ENCODE measurements around the gene ENTPD8. TPM values are rescaled to one million over a fixed set of nuclear protein-coding genes. Genes with fewer than 3 reads are reported as not detected.

ENTPD8 gene
- total and polyA plus RNA-seq, 10 of the 15 experiments (the other 5 are each of a cell fraction or from before 2014, with no cell fraction given): not detected

- TF ChIP-seq E2F8 (IDR thresholded peaks at IDR 0.05; ENCODE audit: low read depth, partially characterized antibody) (no peak), TCF7 (IDR thresholded peaks at IDR 0.05; ENCODE audit: borderline replicate concordance) (no peak), CUX1 (IDR thresholded peaks at IDR 0.05; ENCODE audit: insufficient replicate concordance, low read depth, low read length) (no peak), MEF2B (IDR thresholded peaks at IDR 0.05; ENCODE audit: partially characterized antibody, poor library complexity, severe bottlenecking) (no peak), SIX5 (IDR thresholded peaks at IDR 0.05; ENCODE audit: low read depth, low read length, severe bottlenecking) (no peak), NBN (IDR thresholded peaks at IDR 0.05) (no peak), IKZF1 (conservative IDR thresholded peaks at IDR 0.05) (no peak), NR2C1 (IDR thresholded peaks at IDR 0.05) (no peak), SMC3 (IDR thresholded peaks at IDR 0.05; ENCODE audit: borderline replicate concordance, low read length) (no peak), HDGF (IDR thresholded peaks at IDR 0.05) (no peak)
- POLR2A ChIA-PET: interaction anchor here (0.6 kb wide), 1 partner anchor 191 kb away, joined by 8 read pairs; no protein-coding TSS in a partner anchor
- CTCF ChIA-PET: interaction anchor here (0.7 to 2.7 kb wide), 3 partner anchors 9 to 221 kb away, joined by 3 to 17 read pairs (median 3); partner anchors contain the start of genes ANAPC2, NRARP and SSNA1
- no peak for DNase-seq (ENCODE audit: low read depth, low spot score)
- BruUV-seq (replicated peaks): no TSS peak
- 96% methylated on average over 11 of the region's 11 CpGs for WGBS (ENCODE audit: insufficient coverage, insufficient replicate concordance, low lambda C conversion rate, missing lambda C conversion rate)
- no peak overlapping the region for H3K4me3 ChIP-seq
- intact Hi-C loops (cut with micrococcal nuclease; ENCODE audit: unreplicated experiment): no loop called here
- no peak overlapping the region for H3K4me2 ChIP-seq (ENCODE audit: control insufficient read depth, insufficient read depth)
- no peaks in the 10 kb centered on the region for H4K20me1 ChIP-seq (ENCODE audit: control insufficient read depth, insufficient read depth)
- no peaks in the 10 kb centered on the region for H3K36me3 ChIP-seq (ENCODE audit: control insufficient read depth in 2 of 2, insufficient read depth in 2 of 2, low read length in 1 of 2)
- in situ Hi-C loops (cut with MboI): loop anchor here (5.0 kb wide), 1 partner anchor 117 kb away; no protein-coding TSS in a partner anchor
- H3K9ac ChIP-seq (ENCODE audit: control insufficient read depth, insufficient read depth, low read length): no peak overlapping the region
- no peaks in the 10 kb centered on the region; the same call in 1 of the 2 replicates for H3K79me2 ChIP-seq (ENCODE audit: control insufficient read depth, insufficient read depth, low read length)
- H3K9me3 ChIP-seq (replicated peaks; ENCODE audit: control insufficient read depth, insufficient read depth, low read length): no peaks in the 10 kb centered on the region
- no peak for FAIRE-seq
- RAD21 ChIA-PET (ENCODE audit: unreplicated experiment): interaction anchor here (1.0 kb wide), 1 partner anchor 108 kb away, joined by 4 read pairs; the partner anchor contains the start of gene NRARP
- H3K27me3 ChIP-seq (replicated peaks in 1 of 2; ENCODE audit: control insufficient read depth in 2 of 2, insufficient read depth in 2 of 2, low read length in 1 of 2): no peaks in the 10 kb centered on the region
- no peak overlapping the region for H3K27ac ChIP-seq (ENCODE audit: control insufficient read depth, insufficient read depth)
- ATAC-seq: no peak
- SMC1A ChIA-PET (ENCODE audit: uncharacterized antibody, unreplicated experiment): no interaction called here
- H3K4me1 ChIP-seq (ENCODE audit: control insufficient read depth, insufficient read depth, low read length): peaks cover 29% of the 10 kb centered on the region
- no peak overlapping the region for H2AFZ ChIP-seq (ENCODE audit: control insufficient read depth, low read depth, low read length)
Measured at GRCh38 chr9:137409515-137409914, 31.6 kb downstream of the ENTPD8 start.
